GM18517 (cell line): ENCODE measurements around the gene HSCB.
"Not testable (repeated sequence)": the region's sequence is repeated elsewhere in the genome, so short reads cannot be mapped to it uniquely, and the experiment has no call there.

Experiments
- ATAC-seq: cut with Tn5 transposase; IDR thresholded peaks from one replicate; pipeline ENCODE4 v1.9.1; 2021; ENCODE audit warnings: mild to moderate bottlenecking, moderate library complexity; ENCODE audit not compliant: unreplicated experiment

The HSCB gene

DNA sequence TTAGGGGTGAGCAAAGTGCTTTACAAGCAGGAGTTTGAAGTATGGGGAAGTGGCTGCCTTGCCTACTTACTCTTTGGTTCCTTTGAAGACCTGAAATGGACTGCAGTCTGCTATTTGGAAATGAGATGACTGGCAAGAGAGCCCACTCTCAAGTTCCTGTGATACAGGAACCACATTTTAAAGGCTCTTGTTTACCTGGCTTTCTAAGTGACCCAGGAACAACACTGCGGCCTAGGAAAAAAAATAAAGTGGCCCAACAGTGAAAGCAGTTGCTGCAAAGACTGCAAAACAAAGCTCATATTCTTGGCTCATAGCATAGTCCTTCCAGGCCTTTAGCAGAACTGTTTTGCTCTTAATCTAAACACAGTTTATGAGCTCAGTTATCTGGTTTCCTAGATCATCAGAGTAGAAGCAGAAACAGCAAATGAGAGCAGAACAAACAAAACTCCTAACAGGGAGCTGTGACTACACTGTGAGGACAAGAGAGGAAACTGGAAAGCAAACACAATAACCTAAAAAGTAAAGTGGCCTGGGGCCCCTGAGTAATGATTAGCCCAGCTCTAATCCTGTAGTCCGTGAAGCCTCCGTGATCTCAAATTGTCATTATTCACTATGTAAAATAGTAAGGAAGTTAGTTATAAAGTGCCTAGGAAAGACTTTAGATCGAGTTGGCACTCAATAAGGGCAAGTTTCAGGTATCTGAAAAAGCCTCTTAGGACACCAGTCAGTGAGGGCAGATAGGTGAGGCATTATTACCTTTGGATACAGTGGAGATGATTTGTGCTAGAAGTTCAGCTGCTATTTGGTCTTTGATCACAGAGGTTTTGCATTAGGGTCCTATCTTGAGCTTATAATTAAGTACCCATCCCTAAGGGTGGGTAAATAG is 42.2 kb downstream of the HSCB start:
- no peak for ATAC-seq

DNA sequence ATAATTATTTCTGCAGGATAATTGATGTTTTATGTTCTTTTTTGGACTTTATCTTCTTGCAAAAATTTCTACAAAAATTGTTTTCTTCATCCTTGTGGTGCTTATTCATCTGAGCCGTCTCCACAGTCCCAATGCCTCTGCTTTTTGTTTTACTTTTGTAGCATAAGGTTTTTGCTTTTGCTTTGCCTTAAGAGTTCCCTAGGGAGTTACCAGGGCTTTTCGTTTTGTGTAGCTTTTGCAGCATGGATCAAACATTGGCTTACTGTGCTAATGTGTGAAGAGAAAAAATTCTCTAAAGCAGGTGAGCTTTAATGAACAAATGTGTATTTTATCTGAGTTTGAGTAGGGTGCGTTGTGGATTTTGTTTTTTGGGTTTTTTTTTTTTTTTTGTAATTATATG is 46.8 kb downstream of the HSCB start:
- ATAC-seq: no peak

DNA sequence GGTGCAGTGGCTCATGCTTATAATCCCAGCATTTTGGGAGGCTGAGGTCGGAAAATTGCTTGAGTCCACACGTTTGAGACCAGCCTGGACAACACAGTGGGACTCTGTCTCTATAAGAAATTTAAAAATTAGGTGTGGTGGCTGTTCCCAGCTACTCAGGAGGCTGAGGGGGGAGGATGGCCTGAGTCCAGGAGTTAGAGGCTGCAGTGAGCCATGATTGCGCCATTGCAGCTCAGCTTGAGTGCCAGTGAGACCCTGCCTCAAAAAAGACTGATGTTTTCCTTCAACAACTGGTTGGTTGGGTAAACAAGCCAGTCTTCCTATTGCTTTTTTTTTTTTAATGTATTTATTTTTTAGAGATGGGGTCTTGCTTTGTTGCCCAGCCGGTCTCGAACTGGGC is 49.3 kb downstream of the HSCB start:
- no peak for ATAC-seq

DNA sequence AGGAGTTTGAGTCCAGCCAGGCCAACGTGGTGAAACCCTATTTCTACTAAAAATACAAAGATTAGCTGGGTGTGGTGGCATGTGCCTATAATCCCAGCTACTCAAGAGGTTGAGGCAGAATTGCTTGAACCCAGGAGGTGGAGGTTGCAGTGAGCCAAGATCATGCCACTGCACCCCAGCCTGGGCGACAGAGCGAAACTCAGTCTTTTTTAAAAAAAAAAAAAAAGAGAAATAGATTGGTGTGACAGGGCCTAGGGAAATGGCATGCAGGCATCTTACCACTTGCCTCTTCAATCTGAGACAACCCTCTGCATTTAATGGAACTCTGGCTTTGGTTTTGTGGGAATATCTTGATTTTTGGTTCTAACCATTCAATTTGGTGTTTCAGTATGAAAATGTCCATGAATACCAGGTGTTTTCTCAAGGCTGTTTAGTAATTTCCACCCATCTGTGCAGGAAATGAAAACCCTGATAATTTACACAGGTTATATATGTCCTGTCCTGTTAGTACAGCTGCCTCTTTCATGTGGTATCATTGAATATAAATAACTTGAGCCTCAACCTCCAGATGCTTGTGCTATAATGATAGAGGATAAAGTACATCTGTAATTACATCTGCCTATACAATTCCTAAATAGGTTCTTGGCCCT is 50.1 kb downstream of the HSCB start:
- ATAC-seq: peak; percentile 62

DNA sequence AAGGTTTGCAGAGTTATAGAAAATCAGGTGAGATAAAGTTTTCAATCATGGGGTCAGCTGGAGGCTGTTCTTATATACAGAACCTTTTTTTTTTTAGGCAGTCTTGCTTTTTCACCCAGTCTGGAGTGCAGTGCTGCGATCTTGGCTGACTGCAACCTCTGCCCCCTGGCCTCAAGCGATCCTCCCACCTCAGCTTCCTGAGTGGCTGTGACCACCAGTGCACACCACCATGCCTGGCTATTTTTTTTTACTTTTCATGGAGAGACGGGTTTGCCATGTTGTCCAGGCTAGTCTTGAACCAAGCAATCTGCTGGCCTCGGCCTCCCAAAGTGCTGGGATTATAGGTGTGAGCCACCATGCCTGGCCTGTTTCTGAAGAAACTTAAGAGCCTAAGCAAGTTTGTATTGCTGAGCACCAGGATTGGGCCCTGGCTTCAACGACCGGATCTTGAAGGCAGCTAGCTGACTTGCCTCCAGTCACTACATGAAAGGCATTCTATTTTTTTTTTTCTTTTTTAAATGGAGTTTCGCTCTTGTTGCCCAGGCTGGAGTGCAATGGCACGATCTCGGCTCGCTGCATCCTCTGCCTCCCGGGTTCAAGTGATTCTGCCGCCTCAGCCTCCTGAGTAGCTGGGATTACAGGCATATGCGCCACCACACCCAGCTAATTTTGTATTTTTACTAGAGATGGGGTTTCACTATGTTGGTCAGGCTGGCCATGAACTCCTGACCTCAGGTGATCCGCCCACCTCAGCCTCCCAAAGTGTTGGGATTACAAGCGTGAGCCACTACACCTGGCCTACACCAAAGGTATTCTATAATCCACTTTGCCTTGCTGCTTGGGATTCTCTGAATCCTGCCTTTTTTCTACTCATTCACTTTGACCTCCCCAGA is 50.9 kb downstream of the HSCB start:
- peak; percentile 39 for ATAC-seq

DNA sequence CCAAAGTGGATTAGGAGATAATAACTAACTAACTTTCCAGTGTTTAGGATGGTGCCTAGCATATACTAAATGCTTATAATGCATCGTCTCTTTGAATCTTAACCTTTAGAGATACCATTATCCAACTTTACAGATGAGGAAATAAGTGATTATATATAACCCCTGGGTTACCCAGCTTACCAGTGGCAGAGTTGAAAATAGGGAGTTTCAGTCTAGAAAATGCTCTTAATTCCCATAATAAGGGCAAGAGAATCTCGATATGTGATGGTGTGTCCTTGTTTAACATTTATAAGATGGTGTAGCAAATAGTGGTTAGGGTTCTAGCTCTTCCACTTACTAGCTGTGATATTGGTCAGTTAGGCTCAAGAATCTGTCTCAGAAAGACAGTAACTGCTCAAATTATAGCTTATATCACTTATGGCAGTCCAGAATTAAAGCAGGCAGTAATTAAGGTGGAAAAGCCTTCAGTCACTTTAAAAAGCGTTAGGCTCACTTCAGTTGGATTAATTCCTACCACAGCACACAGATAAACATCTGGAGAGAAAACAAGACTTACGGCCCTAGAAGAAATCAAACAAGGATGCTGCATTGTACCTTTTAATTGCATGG is 52.2 kb downstream of the HSCB start:
- no peak for ATAC-seq

DNA sequence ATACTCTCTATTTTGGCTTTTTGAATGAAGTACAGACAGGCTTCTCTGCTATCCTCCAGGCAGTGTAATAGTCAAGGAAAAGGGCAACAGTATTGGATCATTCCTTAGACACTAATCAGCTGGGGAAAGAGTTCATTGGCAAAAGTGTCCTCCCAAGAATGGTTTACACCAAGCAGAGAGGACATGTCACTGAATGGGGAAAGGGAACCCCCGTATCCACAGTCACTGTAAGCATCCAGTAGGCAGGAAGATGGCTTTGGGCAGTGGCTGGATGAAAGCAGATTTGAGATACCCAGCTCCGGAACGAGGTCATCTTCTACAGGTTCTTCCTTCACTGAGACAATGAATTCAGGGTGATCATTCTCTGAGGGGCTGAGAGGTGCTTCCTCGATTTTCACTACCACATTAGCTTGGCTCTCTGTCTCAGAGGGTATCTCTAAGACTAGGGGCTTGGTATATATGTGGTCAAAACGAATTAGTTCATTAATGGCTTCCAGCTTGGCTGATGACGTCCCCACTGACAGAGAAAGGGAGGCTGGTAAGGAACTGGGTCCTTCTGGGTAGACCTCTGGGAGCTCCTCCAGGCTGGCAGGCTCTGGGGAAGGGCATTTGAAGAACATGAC is 53.3 kb downstream of the HSCB start:
- ATAC-seq: no peak

DNA sequence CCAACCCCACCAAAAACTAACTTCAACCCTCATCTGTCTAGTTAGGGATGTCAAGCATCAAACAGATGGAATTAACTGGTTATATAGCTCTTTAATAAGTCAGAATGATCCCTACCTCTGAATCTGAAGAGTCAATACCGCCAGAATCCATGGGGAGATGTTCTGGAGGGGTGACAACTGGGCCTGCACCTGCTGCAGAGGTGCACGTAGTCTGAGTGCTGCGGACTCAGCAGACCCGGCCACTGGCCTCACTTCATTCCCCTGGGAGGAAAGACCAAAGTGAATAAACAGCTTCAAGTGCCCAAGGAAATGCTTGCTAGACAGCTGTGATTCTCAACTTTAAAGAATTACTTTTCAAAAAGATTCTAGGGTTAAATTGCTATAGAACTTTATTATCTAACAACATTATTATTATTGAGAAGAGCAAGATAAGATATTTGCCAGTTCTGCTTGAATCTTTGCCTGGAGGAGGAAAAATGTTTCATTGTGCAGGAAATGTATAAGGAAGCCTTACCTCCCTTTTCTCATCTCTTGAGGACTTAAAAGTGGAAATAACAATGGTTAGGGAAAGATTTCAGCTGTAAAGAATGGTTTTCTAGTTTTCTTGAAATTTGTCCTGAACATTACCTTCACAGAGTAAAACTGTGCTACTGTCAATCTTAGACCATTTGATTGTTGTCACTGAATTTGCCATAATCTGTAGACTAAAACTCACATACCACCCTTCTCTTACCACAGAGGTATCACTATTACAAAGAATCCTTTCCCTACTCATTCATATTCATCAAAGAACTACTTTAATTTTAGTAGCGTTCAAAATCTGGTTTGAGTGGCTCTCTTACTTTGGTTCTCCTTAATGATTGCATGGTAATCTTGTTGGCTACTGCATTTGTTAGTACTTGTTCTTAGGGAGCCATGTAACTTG is 54.4 kb downstream of the HSCB start:
- ATAC-seq: no peak

DNA sequence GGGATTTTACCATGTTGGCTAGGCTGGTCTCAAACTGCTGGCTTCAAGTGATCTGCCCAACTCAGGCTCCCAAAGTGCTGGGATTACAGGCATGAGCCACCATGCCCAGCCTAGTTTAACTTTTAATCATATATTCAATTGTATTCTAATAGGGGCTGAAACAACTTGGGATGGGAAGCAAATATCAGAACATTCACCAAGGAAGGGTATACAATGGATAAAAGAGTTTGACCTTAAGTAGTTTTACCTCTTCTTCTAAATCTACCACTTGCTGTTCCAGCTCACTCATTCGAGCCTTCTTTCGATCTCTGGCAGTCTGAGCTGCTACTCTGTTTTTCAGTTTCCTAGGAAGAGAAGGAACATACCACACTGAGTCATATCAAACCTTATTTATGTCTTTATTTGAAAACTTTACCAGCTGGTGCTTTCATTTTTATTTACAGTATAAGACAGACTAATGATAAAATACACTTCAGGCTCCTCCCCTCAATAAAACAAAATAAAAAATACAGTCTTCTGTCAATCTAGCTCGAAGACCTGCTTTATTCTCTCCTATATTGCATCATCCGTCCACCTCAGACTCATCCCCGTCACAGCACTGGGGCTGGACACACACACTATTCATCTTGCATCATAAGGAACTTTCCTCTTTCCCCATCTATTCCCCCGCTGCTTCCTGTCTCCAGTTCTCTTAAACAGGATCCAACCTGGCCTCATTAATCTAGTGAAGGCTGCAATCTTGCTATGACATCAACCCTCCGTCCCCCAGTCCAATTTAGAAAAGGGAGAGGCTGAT is 57.2 kb downstream of the HSCB start:
- no peak for ATAC-seq

DNA sequence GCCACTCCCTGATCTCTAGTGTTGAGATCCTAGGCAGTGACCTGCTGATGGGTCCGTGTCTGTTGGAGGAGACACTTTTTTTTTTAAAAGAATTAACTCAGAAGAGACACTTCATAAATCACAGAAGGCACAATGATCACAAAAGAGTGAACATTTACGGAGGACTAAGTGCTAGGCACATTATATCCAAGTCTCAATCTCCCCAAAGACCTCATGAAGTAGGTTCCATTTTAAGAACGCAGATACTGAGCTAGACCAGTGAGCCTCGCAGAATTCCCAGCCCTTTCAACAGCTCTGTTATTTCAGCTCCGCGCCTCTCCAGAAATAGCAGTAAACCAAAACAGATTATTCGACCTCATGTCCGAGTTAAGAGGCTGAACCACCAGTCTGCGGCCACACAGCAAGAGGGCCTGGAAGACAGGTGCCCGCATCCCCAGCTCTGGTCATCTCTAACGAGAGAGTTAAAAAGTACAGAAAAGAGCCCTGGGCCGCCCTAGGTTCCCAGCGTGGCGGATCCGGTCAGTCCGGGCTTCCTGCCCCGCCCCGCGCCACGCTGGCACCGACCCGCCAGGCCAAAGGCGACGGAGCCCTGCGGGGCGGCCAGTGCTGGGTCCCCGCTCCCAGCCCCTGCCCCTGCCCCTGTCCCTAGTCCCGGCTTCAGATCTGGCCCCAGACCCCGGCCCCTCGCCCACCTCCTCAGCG is 57.9 kb downstream of the HSCB start:
- ATAC-seq: peak; percentile 9

DNA sequence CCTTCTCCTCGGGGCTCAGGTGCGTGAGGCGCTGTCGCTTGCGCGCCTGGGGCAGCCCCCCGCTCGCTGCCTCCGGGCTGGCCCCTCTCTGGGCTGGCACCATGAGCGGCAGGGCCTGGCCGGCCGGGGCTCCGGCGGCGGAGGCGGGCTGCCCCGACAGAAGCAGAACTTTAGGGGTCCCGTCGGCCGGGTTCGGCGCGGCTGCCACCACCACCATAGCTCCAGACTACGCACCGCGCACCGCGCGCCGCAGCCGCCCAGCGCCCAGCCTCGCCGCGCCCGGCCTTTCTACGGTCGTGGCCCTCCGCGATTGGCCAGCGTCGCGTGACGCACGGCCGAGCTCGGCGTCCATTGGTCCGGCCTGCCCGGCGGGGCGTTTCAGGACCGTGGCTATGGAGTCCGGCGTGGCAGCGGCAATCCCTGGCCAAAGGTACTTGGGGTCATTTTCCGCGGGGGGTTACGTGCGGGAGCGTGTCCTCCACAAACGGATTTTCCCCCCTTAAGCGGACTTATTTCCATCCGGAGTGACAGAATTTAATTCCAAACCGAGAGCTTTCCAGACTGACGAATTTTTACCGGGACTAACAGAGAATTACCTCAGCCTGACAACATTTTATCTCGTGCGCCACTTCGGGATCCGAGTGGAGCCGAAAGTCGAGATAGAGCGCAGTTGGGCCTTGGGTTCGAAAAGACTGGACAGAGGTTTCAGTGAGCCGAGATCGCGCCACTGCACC is 58.6 kb downstream of the HSCB start, which contains the start of gene XBP1:
TSS of gene XBP1 (minus strand) at position 262 of the 734 bp plus-strand sequence.
- ATAC-seq: peak; percentile 60

DNA sequence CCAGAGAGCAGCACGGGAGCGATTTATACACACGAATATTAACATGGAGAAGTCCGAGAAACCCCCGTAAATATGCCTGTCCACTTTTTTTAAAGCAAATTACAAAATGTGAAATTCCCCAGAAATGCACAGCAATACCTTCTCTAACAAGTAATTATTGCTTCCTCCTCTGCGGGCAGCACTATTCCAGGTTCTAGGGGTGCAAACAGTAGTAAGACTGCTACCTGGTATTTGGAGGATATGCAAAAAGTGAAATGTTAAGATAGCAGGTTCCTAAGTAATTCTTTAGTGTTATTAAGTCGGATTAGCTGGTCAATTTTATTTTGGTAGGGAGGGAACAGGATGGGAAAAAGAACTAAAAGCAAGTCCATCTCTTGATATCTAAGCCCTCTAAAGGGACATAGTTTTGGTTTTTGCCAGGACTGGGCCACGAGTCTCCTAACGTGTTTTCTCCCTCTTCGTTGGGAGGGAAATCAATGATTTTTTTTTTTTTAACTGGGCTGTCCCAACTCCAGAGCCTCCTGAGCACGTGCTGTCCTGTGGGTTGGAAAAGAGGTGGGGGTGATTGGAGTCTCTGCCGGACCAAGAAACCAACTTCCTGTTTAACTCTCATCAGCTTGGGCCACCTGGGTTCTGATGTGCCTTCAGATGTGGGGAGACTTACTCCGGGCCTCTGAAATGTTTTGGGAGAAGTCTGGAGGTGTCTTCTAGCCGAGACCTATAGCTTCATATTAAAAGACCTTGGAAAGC is 60.2 kb downstream of the HSCB start:
- ATAC-seq: no peak

DNA sequence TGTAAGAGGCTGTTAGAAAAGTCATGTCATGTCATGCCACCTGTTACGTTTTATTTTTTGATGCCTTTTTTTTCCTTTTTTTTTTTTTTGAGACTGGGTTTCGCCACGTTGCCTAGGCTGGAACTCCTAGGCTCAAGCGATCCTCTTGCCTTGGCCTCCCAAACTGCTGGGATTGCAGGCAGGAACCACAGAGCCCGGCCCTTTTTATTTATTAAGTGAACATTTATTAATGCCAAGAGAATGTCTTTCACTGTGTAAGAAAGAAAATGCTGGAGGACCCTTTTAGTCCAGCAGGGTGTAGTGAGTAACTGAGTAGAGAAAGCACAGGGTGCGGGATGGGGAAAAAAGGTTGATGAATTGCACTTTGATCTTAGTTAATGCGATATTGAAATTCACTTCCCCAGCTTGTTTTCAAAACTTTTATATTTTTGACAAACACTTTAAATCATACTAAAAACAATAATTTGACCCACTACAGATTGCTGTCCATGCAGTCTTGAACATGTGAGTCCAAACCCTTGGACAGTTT is 60.8 kb downstream of the HSCB start:
- ATAC-seq: no peak

DNA sequence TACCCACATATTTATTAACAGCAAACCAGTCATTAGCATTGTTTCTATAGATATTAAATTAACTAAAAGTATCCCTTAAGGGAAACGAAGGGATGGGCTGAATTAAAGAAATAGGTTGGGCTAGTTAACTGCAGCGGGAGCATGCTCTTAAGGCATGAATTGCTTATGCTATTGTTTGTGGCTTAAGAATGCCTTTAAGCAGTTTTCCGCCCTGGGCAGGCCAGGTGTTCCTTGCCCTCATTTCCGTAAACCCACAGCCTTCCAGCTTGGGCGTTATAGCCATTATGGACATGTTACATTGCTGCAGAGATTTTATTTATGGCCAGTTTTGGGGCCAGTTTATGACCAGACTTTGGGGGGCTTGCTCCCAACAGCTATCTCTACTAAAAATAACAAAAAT is 63.6 kb downstream of the HSCB start:
- ATAC-seq: not testable (repeated sequence)
